Measurements from ENCODE around the gene PRKCB.
"Not testable (repeated sequence)": the region's sequence is repeated elsewhere in the genome, so short reads cannot be mapped to it uniquely, and the experiment has no call there.

The PRKCB gene

DNA sequence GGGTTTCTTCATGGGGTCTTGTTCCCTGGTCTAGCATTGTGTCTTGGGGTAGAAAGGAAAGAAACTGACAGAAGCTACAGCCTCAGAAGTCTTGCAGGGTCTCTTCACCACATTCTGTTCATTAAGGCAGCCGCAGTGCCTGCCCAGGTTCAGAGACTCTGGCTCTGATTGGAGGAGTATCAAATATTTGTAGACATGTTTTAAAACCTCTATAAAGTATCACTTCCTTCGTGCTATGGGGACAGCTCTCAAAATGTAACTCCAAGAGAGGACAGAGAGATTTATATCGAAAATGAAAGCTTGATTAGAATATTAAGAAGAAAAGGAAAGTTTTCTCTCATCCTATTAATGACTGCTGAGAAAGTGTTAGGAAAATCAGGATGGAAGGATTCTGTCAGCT lies 313.3 kb downstream of the PRKCB start:
- Histone ChIP-seq H3K36me3 (ENCODE audit: control insufficient read depth, insufficient read depth, low read length) (no peaks in the 10 kb centered on the region), H3K27me3 (ENCODE audit: control insufficient read depth, insufficient read depth, low read length) (no peaks in the 10 kb centered on the region), H3K79me2 (no peaks in the 10 kb centered on the region), H3K4me1 (no peaks in the 10 kb centered on the region), H3K4me3 (ENCODE audit: low read depth, low read length) (no peak overlapping the region), H3K9me3 (ENCODE audit: control insufficient read depth, low read length) (no peaks in the 10 kb centered on the region), H3K9ac (no peak overlapping the region), H2AFZ (no peak overlapping the region), H3K4me2 (ENCODE audit: low read length) (no peak overlapping the region), H3K27ac (no peak overlapping the region)
- TF ChIP-seq, protein P1, sequence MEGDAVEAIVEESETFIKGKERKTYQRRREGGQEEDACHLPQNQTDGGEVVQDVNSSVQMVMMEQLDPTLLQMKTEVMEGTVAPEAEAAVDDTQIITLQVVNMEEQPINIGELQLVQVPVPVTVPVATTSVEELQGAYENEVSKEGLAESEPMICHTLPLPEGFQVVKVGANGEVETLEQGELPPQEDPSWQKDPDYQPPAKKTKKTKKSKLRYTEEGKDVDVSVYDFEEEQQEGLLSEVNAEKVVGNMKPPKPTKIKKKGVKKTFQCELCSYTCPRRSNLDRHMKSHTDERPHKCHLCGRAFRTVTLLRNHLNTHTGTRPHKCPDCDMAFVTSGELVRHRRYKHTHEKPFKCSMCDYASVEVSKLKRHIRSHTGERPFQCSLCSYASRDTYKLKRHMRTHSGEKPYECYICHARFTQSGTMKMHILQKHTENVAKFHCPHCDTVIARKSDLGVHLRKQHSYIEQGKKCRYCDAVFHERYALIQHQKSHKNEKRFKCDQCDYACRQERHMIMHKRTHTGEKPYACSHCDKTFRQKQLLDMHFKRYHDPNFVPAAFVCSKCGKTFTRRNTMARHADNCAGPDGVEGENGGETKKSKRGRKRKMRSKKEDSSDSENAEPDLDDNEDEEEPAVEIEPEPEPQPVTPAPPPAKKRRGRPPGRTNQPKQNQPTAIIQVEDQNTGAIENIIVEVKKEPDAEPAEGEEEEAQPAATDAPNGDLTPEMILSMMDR (IDR thresholded peaks at IDR 0.05): no peak

DNA sequence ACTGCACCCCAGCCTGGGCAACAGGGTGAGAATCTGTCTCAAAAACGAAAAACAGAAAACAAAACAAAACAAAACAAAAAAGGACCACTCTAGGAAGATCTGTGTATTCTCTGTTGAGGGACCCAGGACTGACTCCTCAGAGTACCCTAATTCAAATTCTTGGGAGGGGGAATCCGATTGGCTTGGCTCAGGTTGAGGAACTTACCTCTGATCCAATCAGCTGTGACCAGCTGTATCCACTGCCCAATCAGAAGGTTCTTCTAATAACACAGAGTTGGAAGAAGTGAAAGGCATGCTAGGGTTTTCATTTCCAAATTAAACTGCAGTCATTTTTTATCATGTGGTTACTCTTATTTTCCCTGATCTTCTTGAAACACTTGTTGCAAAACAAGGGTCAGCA lies 314.5 kb downstream of the PRKCB start:
- TF ChIP-seq, protein P1 (IDR thresholded peaks at IDR 0.05): no peak
- H2AFZ ChIP-seq: no peak overlapping the region
- H3K9me3 ChIP-seq (ENCODE audit: control insufficient read depth, low read length): no peaks in the 10 kb centered on the region
- H3K79me2 ChIP-seq: no peaks in the 10 kb centered on the region
- no peaks in the 10 kb centered on the region for H3K4me1 ChIP-seq
- no peaks in the 10 kb centered on the region for H3K36me3 ChIP-seq (ENCODE audit: control insufficient read depth, insufficient read depth, low read length)
- no peak overlapping the region for H3K27ac ChIP-seq
- no peak overlapping the region for H3K9ac ChIP-seq
- no peak overlapping the region for H3K4me2 ChIP-seq (ENCODE audit: low read length)
- H3K4me3 ChIP-seq (ENCODE audit: low read depth, low read length): no peak overlapping the region
- H3K27me3 ChIP-seq (ENCODE audit: control insufficient read depth, insufficient read depth, low read length): no peaks in the 10 kb centered on the region

DNA sequence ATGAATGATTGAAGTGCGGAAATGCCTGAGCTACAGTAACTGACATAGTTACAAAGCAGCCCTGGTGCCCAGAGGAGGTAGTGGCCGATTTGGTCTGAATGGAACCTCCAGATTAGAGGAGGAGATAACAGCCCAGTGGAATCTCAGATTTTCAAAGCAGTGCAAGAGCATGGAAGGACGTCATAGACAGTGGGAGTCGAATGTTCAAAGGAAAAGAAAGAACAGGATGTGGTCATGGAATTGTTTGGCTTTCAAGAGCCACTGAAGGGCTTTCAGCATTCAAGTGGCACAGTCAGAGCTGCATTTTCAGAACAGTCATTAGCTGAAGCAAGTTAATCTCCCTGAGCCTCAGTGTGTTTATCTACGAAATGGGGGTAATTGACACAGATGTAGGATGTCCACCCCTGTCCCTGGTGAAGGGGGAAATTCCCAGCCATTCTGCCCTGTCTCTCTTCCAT lies 315.7 kb downstream of the PRKCB start:
- TF ChIP-seq, protein P1 (IDR thresholded peaks at IDR 0.05): no peak
- no peak overlapping the region for H3K4me2 ChIP-seq (ENCODE audit: low read length)
- no peak overlapping the region for H2AFZ ChIP-seq
- no peaks in the 10 kb centered on the region for H3K9me3 ChIP-seq (ENCODE audit: control insufficient read depth, low read length)
- H3K4me3 ChIP-seq (ENCODE audit: low read depth, low read length): no peak overlapping the region
- H3K9ac ChIP-seq: no peak overlapping the region
- no peaks in the 10 kb centered on the region for H3K79me2 ChIP-seq
- H3K36me3 ChIP-seq (ENCODE audit: control insufficient read depth, insufficient read depth, low read length): no peaks in the 10 kb centered on the region
- H3K27ac ChIP-seq: no peak overlapping the region
- no peaks in the 10 kb centered on the region for H3K27me3 ChIP-seq (ENCODE audit: control insufficient read depth, insufficient read depth, low read length)
- no peaks in the 10 kb centered on the region for H3K4me1 ChIP-seq

DNA sequence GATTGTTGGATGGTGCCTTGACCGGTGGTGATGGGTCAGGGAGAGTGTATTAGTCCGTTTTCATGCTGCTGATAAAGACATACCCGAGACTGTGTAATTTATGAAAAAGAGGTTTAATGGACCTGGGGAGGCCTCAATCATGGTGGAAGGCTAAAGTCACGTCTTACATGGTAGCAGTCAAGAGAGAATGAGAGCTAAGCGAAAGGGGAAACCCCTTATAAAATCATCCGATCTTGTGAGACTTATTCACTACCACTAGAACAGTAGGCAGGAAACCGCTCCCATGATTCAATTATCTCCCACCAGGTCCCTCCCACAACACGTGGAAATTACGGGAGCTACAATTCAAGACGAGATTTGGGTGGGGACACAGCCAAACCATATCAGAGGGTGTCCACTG lies 316.3 kb downstream of the PRKCB start:
- not testable (repeated sequence) for H3K79me2 ChIP-seq; H3K27ac ChIP-seq; H3K4me1 ChIP-seq; H2AFZ ChIP-seq; H3K4me3 ChIP-seq (ENCODE audit: low read depth, low read length); H3K9ac ChIP-seq; H3K27me3 ChIP-seq (ENCODE audit: control insufficient read depth, insufficient read depth, low read length); H3K4me2 ChIP-seq (ENCODE audit: low read length); H3K9me3 ChIP-seq (ENCODE audit: control insufficient read depth, low read length); H3K36me3 ChIP-seq (ENCODE audit: control insufficient read depth, insufficient read depth, low read length)

DNA sequence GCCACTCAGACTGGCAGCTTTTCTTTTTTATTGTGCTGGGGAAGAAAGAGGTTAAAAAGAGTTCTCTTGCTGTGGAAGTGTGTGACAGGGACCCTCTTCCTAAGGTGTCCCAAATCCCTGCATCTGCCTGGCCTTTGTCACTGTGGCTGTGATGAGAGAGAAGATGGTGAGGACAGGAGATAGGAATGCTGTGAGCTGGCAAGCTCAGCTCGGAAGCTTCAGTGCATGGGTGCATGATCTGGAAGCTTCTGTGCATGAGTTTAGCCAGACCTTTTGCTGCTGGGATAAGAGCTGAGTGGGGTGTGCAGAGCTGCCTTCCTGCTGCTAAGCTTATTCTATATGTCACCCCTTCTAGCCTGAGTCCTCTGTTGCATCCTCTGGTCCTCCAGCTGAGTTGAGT lies 317.0 kb downstream of the PRKCB start:
- no peak overlapping the region for H3K9ac ChIP-seq
- H3K4me3 ChIP-seq (ENCODE audit: low read depth, low read length): no peak overlapping the region
- H3K9me3 ChIP-seq (ENCODE audit: control insufficient read depth, low read length): no peaks in the 10 kb centered on the region
- H3K4me1 ChIP-seq: no peaks in the 10 kb centered on the region
- H3K36me3 ChIP-seq (ENCODE audit: control insufficient read depth, insufficient read depth, low read length): no peaks in the 10 kb centered on the region
- no peak overlapping the region for H2AFZ ChIP-seq
- TF ChIP-seq, protein P1 (IDR thresholded peaks at IDR 0.05): no peak
- H3K4me2 ChIP-seq (ENCODE audit: low read length): no peak overlapping the region
- H3K79me2 ChIP-seq: no peaks in the 10 kb centered on the region
- H3K27me3 ChIP-seq (ENCODE audit: control insufficient read depth, insufficient read depth, low read length): no peaks in the 10 kb centered on the region
- H3K27ac ChIP-seq: no peak overlapping the region

All from parathyroid adenoma (tissue), 2 donors.